A549 treated with AZD9567 at 1 μM for 4 hours (cell line): ENCODE results near the gene UBL7. TPM values are rescaled to one million over a fixed set of nuclear protein-coding genes. Genes with fewer than 3 reads are reported as not detected.

Experiments
- total RNA-seq: library from RNA; stranded (reverse); fragments of 200-300 nt; extraction: Qiagen RNA extraction; gene quantifications from 5 replicates; pipeline ENCODE4 v1.2.3, GENCODE V29; 2022; ENCODE audit not compliant: insufficient read depth

Gene UBL7, protein sequence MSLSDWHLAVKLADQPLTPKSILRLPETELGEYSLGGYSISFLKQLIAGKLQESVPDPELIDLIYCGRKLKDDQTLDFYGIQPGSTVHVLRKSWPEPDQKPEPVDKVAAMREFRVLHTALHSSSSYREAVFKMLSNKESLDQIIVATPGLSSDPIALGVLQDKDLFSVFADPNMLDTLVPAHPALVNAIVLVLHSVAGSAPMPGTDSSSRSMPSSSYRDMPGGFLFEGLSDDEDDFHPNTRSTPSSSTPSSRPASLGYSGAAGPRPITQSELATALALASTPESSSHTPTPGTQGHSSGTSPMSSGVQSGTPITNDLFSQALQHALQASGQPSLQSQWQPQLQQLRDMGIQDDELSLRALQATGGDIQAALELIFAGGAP
- total RNA-seq: 38.5 to 57.4 TPM (median 42.3 TPM) in 5 replicates

GRCh38 chr15:74460871-74461846, at the start of gene UBL7:
Gene UBL7 (minus strand): TSS chr15:74461160. CDS start chr15:74458867, 2,293 bp downstream.

DNA sequence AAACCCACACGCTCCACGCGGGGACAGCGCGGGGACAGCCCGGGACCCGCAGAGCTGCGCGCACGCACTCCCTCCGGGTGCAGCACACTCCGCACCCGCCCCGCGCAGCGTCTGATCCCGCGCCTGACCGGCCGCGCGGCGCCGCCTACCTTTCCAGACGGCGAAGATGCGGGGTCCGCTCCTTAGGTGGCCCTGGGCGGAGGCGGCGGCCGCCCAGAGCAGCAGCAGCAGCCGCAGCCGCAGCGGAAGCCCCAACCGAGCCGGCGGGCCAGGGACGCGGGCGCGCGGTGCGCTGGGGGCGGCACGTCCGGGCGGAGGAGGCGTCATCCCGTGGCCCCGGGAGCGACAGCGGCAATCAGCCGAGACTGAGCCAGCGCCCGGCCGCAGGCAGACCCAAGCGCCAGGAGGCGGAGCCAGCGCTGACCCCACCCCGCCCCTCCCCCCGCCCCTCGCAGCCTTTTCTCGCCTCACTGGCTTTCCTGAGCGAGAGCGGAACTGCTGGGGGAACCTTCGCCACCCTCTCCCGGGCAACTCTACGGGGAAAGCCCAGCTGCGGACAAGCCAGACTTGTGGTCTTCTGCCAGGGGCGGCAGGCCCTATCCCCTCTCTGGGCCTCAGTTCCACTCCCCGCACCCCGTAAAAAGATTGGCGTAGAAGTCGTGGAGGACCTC, 27.2 kb downstream of the UBL7 start, which contains the start of gene SEMA7A:
Gene SEMA7A (minus strand): TSS at position 367 of the 671 bp plus-strand sequence. CDS start 40 bp downstream, at position 327.

Other genes starting within 250 kb of the UBL7 start
- gene CCDC33, start 224.8 kb downstream of the UBL7 start, total RNA-seq: 4.0 to 7.8 TPM (median 7.0 TPM) in 5 replicates
- gene CYP11A1, start 93.5 kb downstream of the UBL7 start, total RNA-seq: not detected in 5 replicates
- 1.7 to 1.9 TPM (median 1.9 TPM) in 4 of 5 replicates, not detected in the other for gene SEMA7A, start 27.2 kb downstream of the UBL7 start, total RNA-seq
- 3.1 to 5.2 TPM (median 3.4 TPM) in 5 replicates for gene ARID3B, start 80.1 kb upstream of the UBL7 start, total RNA-seq
- 31.5 to 59.5 TPM (median 35.6 TPM) in 5 replicates for gene CLK3, start 154.7 kb upstream of the UBL7 start, total RNA-seq
- gene EDC3, start 234.9 kb upstream of the UBL7 start, total RNA-seq: 18.9 to 23.7 TPM (median 20.1 TPM) in 5 replicates